Measurements from ENCODE around the gene LRBA. TPM values are rescaled to one million over a fixed set of nuclear protein-coding genes. Genes with fewer than 3 reads are reported as not detected.

The LRBA gene
- total and polyA plus RNA-seq, 9 donors = 9.7 to 49.2 (median 30.4) TPM

DNA sequence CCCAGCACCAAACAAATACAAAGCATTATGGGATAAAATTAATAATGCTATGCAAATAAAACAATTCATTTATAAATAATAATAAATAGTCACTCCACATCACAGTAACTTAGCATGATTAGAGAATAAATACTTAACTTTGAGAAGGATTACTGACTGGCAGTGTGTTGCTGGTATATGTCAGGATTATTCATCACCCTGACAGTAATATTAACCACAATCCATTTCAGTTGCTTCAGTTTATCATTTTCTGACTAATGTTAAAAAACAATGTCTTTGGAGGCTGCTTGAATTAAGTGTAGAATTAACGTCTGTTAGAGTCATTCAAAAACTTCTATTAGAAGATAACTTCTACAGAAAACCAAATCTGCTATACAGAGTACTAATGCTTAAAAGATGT lies 557.3 kb downstream of the LRBA start:
- no peak for DNase-seq
- no peaks in the 10 kb centered on the region for H3K4me1 ChIP-seq (ENCODE audit: insufficient read depth)
- intact Hi-C loops (cut with DNase I) = no loop called here
- no peaks in the 10 kb centered on the region for H3K9me3 ChIP-seq
- WGBS, 3 donors = 68 to 73% (median 70%) methylated on average over 1 of the region's 1 CpG
- no peaks in the 10 kb centered on the region for H3K27me3 ChIP-seq
- no peak overlapping the region for H3K27ac ChIP-seq
- no peak for TF ChIP-seq POLR2A (IDR thresholded peaks at IDR 0.05)
- TF ChIP-seq EP300 (IDR thresholded peaks at IDR 0.05) = no peak
- TF ChIP-seq, protein P1, sequence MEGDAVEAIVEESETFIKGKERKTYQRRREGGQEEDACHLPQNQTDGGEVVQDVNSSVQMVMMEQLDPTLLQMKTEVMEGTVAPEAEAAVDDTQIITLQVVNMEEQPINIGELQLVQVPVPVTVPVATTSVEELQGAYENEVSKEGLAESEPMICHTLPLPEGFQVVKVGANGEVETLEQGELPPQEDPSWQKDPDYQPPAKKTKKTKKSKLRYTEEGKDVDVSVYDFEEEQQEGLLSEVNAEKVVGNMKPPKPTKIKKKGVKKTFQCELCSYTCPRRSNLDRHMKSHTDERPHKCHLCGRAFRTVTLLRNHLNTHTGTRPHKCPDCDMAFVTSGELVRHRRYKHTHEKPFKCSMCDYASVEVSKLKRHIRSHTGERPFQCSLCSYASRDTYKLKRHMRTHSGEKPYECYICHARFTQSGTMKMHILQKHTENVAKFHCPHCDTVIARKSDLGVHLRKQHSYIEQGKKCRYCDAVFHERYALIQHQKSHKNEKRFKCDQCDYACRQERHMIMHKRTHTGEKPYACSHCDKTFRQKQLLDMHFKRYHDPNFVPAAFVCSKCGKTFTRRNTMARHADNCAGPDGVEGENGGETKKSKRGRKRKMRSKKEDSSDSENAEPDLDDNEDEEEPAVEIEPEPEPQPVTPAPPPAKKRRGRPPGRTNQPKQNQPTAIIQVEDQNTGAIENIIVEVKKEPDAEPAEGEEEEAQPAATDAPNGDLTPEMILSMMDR (IDR thresholded peaks at IDR 0.05) = no peak
- H3K4me3 ChIP-seq = no peak overlapping the region
- no peaks in the 10 kb centered on the region for H3K36me3 ChIP-seq

DNA sequence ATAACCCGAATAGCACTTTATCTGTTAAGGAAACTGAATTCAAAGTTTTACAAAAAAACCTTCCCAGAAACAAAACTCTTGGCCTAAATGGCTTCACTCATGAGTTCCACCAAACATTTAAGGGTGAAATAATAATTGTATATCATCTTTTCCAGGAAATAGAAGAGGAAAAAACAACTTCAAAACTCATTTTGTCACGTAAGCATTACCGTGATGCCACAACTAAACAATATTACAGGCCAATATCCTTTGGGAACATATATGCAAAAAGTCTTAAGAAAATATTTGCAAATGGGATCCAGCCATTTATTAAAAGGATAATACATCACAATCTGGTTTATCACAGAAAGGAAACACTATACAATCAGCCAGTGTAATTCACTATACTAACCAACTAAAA lies 563.2 kb downstream of the LRBA start:
- Histone ChIP-seq H3K4me3 (no peak overlapping the region), H3K27me3 (no peaks in the 10 kb centered on the region), H3K9me3 (no peaks in the 10 kb centered on the region), H3K4me1 (ENCODE audit: insufficient read depth) (no peaks in the 10 kb centered on the region), H3K27ac (no peak overlapping the region), H3K36me3 (no peaks in the 10 kb centered on the region)
- TF ChIP-seq, protein P1 (IDR thresholded peaks at IDR 0.05) = no peak
- no peak for TF ChIP-seq EP300 (IDR thresholded peaks at IDR 0.05)
- no peak for TF ChIP-seq POLR2A (IDR thresholded peaks at IDR 0.05)
- DNase-seq = no peak
- 91 to 94% (median 92%) methylated on average over 3 of the region's 3 CpGs for WGBS, 3 donors
- intact Hi-C loops (cut with DNase I) = no loop called here

DNA sequence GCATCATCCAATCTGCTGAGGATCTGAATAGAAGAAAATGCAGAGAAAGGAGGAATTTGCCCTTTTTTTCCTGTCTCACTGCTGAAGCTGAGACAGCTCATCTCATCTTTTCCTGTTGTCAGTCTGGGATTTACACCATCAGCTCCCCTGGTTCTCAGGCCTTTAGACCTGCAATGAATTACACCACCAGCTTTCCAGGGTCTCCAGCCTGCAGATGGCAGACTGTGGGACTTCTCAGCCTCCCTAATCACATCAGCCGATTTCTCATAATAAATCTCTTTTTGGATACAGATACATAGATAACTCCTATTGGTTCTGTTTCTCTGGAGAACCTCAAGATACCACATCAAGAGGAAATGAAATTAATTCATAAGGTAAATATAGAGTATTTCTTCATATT lies 567.7 kb downstream of the LRBA start:
- no peaks in the 10 kb centered on the region for H3K27me3 ChIP-seq
- H3K4me1 ChIP-seq (ENCODE audit: insufficient read depth) = no peaks in the 10 kb centered on the region
- DNase-seq = no peak
- no peak overlapping the region for H3K27ac ChIP-seq
- no peaks in the 10 kb centered on the region for H3K36me3 ChIP-seq
- intact Hi-C loops (cut with DNase I) = no loop called here
- no peaks in the 10 kb centered on the region for H3K9me3 ChIP-seq
- 40 to 45% (median 41%) methylated on average over 1 of the region's 1 CpG for WGBS, 3 donors
- H3K4me3 ChIP-seq = no peak overlapping the region
- no peak for TF ChIP-seq POLR2A (IDR thresholded peaks at IDR 0.05)
- TF ChIP-seq, protein P1 (IDR thresholded peaks at IDR 0.05) = no peak
- no peak for TF ChIP-seq EP300 (IDR thresholded peaks at IDR 0.05)

DNA sequence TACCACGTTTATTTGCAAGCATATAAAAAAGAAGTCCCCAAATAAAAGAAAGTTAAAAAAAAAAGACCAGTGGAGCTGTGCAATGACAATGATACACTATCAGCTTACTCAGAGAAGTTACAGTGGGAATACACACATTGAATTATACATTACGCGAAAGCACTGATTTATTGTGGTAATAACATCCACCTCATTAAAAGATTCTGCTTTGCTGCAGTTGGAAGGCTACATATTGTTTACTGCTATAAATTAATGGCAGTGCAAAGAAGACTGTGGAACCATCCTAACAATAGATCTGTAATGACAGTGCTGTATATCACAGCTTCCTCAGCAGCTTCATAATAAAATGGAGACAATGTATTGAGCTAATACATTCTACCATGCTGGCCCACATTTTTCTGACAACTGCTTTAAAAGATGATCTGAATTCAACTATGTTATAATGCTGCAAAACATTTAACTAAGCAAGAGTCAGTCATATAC lies 575.6 kb downstream of the LRBA start:
- Histone ChIP-seq H3K36me3 (no peaks in the 10 kb centered on the region), H3K4me1 (ENCODE audit: insufficient read depth) (no peaks in the 10 kb centered on the region), H3K9me3 (no peaks in the 10 kb centered on the region), H3K27ac (no peak overlapping the region), H3K27me3 (no peaks in the 10 kb centered on the region), H3K4me3 (no peak overlapping the region)
- TF ChIP-seq, protein P1 (IDR thresholded peaks at IDR 0.05) = no peak
- no peak for DNase-seq
- 86 to 88% (median 88%) methylated on average over 3 of the region's 3 CpGs for WGBS, 3 donors
- intact Hi-C loops (cut with DNase I) = no loop called here

All from ovary (tissue), 9 donors.